Esophagus muscularis mucosa (tissue), 4 donors: ENCODE results near the gene MLLT3.

Experiments
- CTCF ChIP-seq, 3 experiments: fragments of 200-600 bp in 2 of 3; fragments of 450-650 bp in 1 of 3; sonication (generic) in 2 of 3; IDR thresholded peaks; one replicate each; pipeline ENCODE4 v1.5.1; 2017 to 2019; ENCODE audit warnings: antibody characterized with exemption in 3 of 3, mild to moderate bottlenecking in 2 of 3, moderate library complexity in 1 of 3
- EP300 ChIP-seq: sonication (generic); formaldehyde crosslinking; IDR thresholded peaks from one replicate; pipeline ENCODE4 v1.6.1; 2017; ENCODE audit warnings: antibody characterized with exemption
- POLR2A ChIP-seq: fragments of 450-650 bp; IDR thresholded peaks from one replicate; pipeline ENCODE4 v1.6.1; 2017; ENCODE audit warnings: antibody characterized with exemption, moderate library complexity, mild to moderate bottlenecking, low read depth
- POLR2AphosphoS5 ChIP-seq, 2 donors: sonication (generic); formaldehyde crosslinking; IDR thresholded peaks; one replicate each; pipeline ENCODE4 v1.6.1; 2017; ENCODE audit warnings: antibody characterized with exemption in 2 of 2

GRCh38 chr9:20303996-20304395, 318.3 kb downstream of the MLLT3 start:
- no peak for TF ChIP-seq CTCF (IDR thresholded peaks at IDR 0.05)
- no peak for TF ChIP-seq POLR2A
- no peak for TF ChIP-seq POLR2AphosphoS5 (IDR thresholded peaks at IDR 0.05)
- TF ChIP-seq EP300, result no peak
